NCI-H345 treated with DMSO at 0.1 percent for 48 hours (cell line): ENCODE results near the gene EIF3F.
"Not testable (repeated sequence)": the region's sequence is repeated elsewhere in the genome, so short reads cannot be mapped to it uniquely, and the experiment has no call there.

Source experiments
- DNase-seq: peaks from one replicate; lab custom pipeline; 2025; ENCODE audit not compliant: unreplicated experiment; lab: John Stamatoyannopoulos, UW

EIF3F gene

DNA sequence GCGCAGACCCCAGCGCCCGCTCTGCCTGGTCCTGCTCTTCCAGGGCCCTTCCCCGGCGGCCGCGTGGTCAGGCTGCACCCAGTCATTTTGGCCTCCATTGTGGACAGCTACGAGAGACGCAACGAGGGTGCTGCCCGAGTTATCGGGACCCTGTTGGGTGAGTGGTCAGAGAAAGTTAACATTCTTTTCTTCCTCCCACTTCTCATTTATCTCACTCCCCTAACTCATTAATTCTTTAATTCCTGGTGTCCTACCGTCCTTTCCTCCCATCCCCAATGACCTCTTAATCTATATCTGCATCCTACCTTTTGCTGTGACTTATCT, 385 bp downstream of the EIF3F start:
- not testable (repeated sequence) for DNase-seq

DNA sequence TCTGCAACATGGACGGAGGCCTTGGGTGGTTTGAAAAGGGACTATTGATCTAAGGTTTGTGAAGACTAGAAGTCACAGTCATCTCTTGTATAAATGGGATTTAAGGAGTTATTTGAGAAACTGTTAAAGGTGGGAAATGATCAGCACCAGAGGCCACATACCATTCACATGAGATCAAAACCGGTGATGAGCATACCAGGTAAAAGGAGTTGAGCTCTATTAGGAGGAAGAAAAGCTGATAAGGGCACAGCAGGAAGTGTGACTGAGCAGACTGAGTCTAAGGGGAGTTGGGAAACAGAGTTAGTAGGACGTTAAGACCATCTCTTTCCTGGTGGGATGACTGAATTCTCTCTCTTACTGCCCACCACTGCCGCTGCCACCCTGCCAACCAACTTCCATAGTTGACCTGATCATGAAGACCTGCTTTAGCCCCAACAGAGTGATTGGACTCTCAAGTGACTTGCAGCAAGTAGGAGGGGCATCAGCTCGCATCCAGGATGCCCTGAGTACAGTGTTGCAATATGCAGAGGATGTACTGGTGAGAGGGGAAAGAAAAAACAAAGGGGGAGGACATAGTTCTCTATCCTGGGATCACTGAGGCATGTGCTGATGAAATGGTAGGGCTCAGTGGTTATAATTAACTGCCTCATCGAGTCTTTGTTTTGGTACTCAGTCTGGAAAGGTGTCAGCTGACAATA, 7.6 kb downstream of the EIF3F start:
- DNase-seq = no peak

DNA sequence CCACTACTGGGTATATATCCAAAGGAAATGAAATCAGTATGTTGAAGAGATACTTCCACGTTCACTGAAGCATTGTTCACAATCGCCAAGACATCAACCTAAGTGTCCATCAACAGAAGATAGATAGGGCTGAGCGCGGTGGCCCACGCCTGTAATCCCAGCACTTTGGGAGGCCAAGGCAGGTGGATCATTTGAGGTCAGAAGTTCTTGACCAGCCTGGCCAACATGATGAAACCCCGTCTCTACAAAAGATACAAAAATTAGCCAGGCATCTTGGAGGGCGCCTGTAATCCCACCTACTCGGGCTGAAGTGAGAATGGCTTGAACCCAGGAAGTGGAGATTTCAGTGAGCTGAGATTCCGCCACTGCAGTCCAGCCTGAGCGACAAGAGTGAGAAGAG, 12.7 kb downstream of the EIF3F start:
- DNase-seq = no peak

DNA sequence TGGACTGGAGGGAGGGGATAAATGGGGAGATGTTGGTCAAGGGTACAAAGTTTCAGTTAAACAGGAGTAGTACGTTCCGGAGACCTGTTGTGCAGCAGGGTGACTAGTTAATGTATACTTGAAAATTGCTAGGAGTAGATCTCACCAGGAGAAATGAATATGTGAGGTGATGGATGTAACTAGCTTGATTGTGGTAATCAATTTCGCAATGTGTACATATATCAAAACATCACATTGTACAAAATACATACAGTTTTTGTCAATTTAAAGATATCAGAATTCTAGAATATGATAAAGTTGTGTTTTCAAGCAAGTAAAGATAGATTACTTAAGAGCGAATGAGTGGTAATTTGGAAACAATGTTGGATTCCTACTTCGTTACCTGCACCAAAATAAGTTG, 13.3 kb downstream of the EIF3F start:
- DNase-seq = no peak

DNA sequence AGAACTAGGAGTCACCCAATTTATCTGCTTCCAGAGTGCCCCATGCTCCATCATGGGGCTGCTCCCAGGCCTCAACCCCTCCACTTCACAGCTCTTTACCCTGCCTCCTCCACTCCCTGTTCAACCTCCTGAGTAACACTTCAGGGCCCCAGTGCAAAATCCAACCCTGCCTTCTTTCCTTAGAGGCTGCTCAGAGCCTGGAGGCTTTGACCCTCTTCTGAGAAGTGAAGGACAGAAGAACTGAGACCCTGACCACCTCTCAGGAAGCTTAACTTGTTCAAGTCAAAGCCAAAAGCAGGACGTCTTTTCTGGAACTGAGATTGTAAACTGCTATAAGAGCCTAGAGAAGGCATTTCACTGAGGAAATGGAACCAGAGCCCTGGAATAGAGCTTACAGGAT, 15.5 kb downstream of the EIF3F start:
- no peak for DNase-seq

DNA sequence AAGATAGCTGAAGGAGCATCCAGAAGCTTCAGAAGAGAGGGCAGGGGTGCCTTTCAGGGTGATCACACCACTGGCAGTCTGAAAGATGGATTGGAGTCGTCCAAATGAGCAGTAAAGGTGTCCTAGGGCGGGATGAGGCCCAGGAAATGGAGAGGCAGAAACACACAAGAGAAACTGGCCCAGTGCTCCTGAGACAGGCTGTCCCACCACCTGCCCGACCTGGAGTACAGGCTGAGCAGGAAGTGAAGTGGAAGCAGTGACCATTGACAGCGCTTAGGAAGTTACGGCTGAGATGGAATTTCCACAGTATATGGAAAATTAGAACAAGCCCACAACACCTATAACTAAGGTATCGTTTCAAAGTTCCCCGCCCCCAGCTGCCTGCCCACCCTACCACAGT, 16.1 kb downstream of the EIF3F start:
- DNase-seq = no peak

DNA sequence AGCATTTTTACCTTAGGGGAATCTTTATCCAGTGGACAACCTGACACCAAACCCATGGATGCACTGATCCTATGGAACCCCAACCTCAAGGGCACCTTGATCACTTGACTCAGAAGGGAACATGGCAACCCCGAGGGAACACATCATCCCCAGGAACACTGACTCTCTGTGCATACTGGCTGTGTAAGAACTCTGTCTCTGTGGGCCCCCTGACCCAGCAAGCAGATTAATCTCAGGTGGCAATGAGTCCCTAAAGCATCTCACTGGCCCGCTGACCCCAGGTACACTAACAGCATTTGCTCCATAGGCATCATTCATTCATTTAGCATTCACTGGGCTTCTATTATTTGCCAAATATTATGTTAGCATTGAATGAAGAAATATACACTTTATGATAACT, 16.9 kb downstream of the EIF3F start:
- DNase-seq = no peak

DNA sequence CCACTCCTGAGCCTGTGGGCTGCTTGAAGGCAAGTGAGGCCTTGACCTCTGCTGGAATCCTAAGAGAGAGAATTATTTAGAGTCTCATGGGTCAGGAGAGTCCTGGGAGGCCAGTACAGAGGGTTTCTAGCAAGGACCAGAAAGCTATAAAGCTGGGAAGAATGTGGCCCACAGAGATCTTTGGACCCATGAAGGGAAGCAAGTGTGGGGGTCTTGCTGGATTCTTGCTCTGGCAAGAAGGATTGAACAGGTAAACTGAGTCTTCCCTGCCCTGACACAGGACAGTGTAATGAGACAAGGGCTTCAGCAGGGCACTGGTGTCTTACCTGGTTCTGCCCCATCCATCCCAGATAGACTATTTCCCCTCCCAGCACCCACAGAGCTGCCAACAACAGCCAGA, 18.4 kb downstream of the EIF3F start:
- no peak for DNase-seq

DNA sequence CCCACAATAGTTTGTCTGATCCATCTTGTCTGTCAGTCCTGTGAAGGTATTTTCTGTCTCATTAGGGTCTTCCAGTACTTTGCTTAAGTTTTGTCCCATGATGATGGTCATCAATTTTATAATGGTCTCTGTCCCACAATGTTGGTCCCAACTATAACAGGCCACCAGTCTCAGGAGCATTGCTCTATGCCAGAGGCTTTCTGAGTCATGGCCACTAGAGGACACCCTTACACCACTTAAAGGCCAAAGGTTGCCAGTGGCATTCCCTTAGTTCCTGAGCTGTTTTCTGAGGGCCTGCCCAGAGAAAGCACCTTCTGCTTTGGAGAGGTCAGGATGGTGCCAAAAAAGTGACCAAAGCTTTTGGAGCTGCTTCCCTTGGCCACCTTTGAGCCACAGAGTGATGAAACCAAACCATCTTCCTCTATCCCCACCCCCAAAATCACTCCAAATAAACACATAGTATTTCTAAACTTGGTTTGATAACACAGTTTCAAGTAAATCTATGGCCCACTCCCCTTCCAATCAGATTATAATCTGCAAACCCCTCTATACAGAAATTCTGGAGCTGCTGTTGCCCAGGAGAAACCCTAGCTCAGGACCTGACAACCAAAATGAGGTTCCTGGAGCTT, 19.3 kb downstream of the EIF3F start:
- peak; percentile 33 for DNase-seq

DNA sequence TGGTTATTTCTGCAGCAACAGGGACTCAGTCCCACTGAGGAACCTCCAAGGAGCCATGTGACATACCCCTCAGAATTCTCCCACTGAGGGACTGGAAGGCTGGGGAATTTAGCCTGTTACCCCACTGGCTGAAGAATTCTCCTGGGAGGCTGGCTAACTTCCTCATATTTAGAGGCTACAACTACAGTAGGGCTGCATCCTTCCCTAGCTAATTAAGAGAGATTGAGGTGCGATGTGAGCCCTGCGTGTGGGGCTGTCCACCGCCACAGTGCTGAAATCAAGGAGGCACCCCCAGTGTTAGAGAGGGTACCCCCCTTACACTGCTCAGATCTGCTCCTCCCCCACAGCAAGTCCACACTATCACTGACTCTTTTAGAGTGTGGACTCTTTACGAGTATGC, 21.1 kb downstream of the EIF3F start:
- no peak for DNase-seq

DNA sequence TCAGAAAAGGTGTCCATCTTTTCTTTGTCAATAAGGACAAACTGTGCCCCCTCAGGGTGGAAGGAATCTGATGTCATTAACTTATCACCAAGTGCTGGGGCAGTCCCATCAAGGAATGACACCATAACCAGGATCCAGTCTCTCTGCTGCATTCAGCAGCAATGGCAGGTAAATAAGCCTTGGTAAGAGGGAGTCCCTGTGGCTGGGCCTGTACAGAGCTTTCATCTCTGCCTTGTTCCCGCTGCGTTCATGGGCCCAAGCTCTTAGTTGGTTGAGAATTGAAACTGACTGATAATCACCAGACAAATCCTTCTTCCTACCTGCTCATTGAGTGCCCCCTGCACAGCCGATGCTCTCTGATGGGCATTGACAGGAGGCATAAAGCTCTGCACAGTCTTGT, 22.7 kb downstream of the EIF3F start:
- DNase-seq = no peak

DNA sequence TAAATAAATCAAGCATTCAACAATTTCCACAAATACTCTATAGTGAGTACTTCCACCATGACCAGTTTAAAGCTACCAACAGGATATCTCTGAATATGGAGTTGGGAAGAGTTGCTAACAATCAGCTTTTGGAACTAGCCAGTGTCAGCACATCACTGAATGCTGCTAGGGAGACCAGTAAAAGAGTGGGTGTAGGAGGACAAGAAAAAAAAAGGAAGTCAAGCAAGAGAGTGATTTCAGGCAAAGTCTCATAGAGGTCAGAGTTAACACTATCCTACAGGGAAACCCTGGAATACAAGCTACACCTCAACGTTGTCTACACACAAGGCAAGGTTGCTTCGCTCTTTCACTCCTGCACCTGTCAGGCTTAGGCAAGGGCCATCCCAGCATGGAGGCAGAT, 24.2 kb downstream of the EIF3F start:
- DNase-seq = no peak

DNA sequence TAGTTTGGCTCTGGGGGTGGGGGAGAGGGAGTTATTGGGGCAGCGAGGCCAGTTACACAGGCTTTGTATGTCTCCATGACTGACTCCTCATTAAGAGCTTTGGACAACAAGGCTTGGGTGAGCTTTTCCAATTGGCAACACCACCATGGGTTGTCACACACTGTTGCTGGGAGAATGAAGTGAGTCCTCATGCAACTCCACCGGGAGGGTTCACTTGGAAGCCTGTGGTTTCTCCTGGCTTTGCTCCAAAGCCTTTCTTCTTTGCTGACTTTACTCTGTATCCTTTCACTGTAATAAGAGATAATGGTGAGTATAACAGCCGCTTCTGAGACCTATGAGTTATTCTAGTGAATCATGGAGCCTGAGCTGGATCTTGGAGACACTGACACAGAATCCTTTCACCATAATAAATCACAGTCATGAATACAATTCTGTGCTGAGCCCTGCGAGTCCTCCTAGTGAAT, 24.9 kb downstream of the EIF3F start:
- no peak for DNase-seq

DNA sequence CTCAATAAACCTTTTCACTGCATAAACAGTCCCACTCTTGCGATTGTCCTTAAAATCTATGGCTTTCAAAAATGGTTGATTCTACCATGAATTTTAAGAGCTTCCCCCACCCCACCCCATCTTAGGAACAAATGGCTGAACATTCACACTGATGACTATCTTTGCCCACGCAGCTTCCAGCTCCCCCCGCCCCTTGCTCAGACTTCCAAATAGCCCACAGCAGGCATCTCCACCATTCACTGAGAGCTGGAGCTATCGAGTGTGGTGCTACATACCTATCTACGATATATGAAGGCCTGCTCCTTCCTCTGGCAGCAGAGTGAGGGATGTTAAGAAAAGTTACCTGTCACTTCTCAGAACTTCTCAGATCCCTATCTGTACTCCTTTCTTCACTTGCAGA, 26.7 kb downstream of the EIF3F start:
- no peak for DNase-seq

DNA sequence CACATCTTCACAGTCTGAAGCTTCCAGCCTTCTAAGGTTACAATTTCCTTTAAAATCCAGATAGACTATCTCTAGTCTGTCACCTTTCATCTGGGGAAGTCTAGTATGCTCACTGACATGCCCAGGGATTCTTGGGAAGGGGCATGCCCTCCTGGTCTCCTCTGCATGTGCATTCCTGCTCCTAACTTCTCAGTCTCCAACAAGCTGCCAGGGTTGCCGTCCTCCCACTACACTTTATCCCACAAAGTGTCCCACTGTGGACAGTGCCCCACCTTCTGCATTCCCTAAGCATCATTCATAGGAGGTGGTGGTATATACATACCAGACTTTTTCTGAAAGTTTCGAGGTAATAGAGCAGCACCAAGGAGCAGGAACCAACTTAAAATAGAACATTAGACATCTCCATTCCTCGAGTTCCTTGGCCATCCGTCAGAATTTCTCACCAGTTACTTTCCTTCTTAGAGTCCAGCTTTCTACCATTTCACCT, 28.7 kb downstream of the EIF3F start:
- no peak for DNase-seq

DNA sequence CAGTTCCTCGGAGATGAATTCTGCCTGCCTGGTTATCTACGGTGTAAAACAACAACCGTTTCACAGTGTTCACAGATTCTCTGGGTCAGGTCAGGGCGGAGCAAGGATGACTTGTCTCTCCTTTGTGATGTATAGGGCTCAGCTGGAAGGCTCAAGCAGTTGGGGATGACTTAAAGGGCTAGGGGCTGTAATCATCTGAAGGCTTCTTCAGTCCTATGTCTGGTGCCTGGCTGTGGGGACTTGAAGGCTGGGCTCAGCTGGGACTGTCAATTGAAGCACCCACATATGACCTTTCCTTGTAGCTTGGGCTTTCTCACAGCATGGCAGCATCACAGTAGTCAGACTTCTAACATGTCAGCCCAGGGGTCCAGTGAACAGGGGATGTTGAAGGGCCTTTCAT, 29.3 kb downstream of the EIF3F start:
- DNase-seq = no peak

DNA sequence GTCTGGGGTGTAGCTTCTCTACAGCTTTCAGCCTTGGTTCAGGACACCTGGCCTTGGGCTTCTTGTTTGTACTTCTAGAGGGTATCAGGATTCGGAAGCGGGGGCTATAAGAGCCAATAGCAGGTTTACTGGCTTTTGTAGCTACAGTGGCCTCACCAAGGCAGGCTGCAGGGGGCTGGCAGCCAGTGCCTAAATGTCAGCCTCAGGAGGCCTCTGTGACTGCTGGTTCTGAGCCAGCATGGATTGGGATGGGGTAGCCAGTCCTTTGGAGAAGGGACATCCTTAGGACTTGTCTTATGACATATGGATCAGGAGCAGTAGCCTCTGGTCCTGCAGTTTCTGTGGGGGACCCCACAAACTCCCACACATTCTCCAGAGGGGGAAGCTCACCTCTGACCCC, 29.9 kb downstream of the EIF3F start:
- DNase-seq = no peak

DNA sequence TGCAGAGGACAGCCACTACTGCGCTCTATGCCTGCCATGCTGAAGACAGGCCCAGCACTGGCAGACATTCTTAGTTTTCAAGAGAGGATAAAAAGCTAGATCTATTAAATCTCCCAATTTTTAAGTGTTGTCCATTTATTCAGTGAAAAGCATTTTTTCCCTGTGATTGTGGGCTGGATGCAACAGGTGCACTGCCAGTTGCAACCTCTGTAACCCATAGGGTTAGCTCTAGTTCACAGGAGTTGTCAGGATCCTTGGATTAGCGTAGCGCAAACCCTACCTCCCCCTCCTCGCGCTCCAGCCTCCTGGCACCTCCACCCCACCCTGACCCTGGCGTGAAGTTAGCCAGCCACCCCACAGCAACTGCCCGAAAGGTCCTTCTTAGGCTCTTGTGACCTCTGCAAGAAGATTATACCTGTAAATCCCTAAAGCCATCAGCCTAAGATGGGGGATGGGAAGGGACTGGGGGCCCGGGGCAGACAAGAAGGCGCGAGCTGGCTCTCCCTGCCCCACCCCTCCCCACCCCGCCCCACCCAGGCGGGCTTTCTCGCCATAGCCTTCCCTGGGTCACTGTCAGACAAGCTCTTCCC, 30.9 kb downstream of the EIF3F start:
- DNase-seq = no peak

DNA sequence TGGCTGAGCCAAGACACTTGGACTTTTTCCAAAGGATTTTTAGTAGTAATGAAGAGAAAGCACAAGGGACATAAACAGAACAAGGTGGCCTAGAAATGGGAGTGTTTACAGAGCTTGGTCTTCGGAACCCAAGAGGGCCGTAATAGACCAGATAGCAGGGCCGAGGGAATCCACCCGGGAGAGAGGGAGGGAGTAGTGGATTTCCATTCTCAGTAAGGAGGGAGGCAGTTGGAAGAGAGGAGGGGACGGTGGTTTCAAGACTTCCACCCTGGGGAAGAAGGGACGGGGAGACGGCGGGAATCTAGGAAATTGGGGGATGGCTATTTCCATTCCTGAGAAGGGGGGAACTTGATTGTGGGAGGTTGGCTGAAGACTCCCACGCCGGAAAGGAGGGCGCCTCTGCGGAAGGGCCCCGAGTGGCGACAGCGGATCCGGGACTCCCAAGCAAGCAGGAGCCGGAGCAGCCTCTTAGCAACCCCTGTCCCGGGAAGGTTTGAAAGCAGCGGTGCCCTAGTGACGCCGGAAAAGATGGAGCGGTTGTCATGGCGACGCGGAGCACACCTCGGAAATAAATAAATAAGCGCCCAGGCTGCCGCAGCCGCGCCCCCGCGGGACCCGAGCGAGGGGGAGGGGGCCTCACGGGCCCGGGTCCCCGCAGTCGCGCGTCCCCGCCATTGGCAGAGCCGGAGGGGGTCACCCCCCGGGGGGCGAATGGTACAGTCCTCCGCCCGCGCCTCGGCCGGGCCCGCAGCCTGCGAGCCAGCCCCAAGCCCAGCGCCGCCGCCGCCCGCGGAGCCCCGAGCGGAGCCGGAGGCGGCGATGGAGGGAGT, 31.6 kb downstream of the EIF3F start:
- DNase-seq = no peak

DNA sequence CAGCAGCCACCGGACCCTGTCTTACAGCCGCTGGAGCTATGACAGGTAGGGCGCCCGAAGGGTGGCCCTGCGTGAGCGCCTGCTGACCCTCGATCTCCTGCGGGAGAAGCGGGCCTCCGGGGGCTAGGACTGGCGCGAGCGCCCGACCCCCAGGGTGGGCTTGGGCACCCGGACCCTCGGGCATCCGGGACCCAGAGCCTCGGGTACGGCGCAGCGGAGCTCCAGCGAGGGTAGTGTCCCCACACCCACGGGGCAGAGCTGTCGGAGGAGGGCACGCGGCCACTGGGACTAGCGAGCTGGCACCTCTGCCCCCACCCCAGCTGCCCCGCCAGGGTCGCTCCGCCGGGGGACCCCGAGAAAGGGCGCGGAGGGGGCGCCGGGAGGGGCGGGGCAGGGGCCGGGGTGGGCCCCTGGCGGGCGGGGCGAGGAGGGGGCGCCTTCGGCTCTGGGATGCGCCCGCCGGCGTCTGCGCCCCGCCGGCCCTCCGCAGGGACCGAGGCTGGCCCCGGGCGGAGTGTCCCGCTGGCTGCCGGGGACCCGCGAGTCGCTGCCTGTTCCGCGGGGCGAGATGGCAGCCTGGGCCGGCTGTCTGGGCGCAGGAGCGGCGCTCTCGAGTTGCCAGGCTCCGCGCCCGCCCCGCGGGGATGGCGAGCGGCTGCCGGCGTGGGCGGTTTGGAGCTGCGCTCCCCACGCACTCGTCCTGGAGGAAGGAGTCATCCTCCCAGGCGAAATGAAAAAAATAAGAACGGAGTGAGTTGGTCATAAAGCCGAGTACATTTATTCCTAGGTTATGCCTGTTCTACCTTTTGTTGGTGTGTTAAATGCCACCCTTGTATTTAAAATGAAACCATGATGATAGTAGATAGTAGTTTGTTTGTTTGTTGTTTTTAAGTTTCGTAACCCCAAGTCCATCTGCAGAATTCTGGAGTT, 32.4 kb downstream of the EIF3F start:
- DNase-seq = no peak

DNA sequence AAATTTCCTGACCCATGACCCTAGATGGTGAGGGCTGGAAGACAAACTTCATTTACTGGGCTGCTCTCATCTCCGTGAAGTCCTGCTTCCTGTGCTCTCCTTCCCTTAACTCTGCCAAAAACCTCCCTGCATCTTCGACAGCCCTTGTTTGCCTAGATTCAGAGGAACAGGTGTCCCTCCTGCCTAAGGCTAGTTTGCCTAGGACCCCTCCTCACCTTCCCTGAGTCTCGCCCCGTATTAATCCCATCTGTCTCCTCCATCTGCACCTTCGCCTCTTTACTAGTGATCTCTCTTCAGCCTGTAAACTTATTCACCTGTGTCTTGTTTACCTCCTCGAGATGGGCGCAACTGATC, 33.1 kb downstream of the EIF3F start:
- DNase-seq = no peak
